HepG2 (cell line): ENCODE data around the gene NEK8. TPM values are rescaled to one million over a fixed set of nuclear protein-coding genes. Genes with fewer than 3 reads are reported as not detected.

Experiments used
- ARNT2 ChIP-seq: sonication (generic); formaldehyde crosslinking; IDR thresholded peaks from 2 replicates; pipeline ENCODE4 v1.8.0; 2022; ENCODE audit warnings: mild to moderate bottlenecking, low read depth, missing genetic modification reagents, moderate library complexity
- CREB1 ChIP-seq, 2 experiments: fragments of 450-650 bp in 1 of 2; IDR thresholded peaks; 2 replicates each; pipeline ENCODE4 v1.6.1; 2016 to 2017; ENCODE audit warnings: control low read depth in 1 of 2, mild to moderate bottlenecking in 1 of 2, missing compliant biosample characterization in 1 of 2, missing genetic modification characterization in 1 of 2
- GPN1 ChIP-seq: sonication (generic); formaldehyde crosslinking; IDR thresholded peaks from 2 replicates; pipeline ENCODE4 v1.5.1; 2020; ENCODE audit warnings: missing genetic modification reagents, borderline replicate concordance
- HMG20A ChIP-seq: IDR thresholded peaks from 2 replicates; pipeline ENCODE4 v1.6.1; 2016; ENCODE audit warnings: borderline replicate concordance
- NCOA2 ChIP-seq: sonication (generic); formaldehyde crosslinking; IDR thresholded peaks from 2 replicates; pipeline ENCODE4 v1.8.0; 2022; ENCODE audit warnings: inconsistent platforms
- PHB2 ChIP-seq: fragments of 450-650 bp; IDR thresholded peaks from 2 replicates; pipeline ENCODE4 v1.6.1; 2018; ENCODE audit not compliant: partially characterized antibody
- THAP11 ChIP-seq: IDR thresholded peaks from 2 replicates; pipeline ENCODE4 v1.6.1; 2016; ENCODE audit warnings: missing biosample characterization, missing genetic modification reagents
- TMF1 ChIP-seq: sonication (generic); formaldehyde crosslinking; IDR thresholded peaks from 2 replicates; pipeline ENCODE4 v1.8.1; 2022; ENCODE audit warnings: low read depth, missing genetic modification reagents
- ZBTB7B ChIP-seq: sonication (generic); formaldehyde crosslinking; IDR thresholded peaks from 2 replicates; pipeline ENCODE4 v1.4.0; 2020; ENCODE audit warnings: missing genetic modification reagents
- ZNF292 ChIP-seq: sonication (generic); formaldehyde crosslinking; IDR thresholded peaks from 2 replicates; pipeline ENCODE4 v1.8.1; 2022; ENCODE audit warnings: mild to moderate bottlenecking, low read depth, missing genetic modification reagents, borderline replicate concordance
- ZNF430 ChIP-seq: sonication (generic); formaldehyde crosslinking; IDR thresholded peaks from 2 replicates; pipeline ENCODE4 v1.9.0; 2021; ENCODE audit warnings: mild to moderate bottlenecking, missing genetic modification reagents
- ZNF773 ChIP-seq: sonication (generic); formaldehyde crosslinking; IDR thresholded peaks from 2 replicates; pipeline ENCODE4 v1.4.0; 2020; ENCODE audit warnings: missing genetic modification reagents, borderline replicate concordance
- ZNF780A ChIP-seq: sonication (generic); formaldehyde crosslinking; IDR thresholded peaks from 2 replicates; pipeline ENCODE4 v1.8.0; 2022; ENCODE audit warnings: mild to moderate bottlenecking, missing genetic modification reagents, moderate library complexity
- polyA plus RNA-seq, 8 experiments: library from polyadenylated mRNA; depleted of rRNA in 3 of 8; stranded (reverse) in 7 of 8; unstranded in 1 of 8; fragments of >200 nt; fragmentation: Illumina TruSeq in 4 of 8; extraction: Trizol in 4 of 8; gene quantifications; 2 replicates each; pipeline versions ENCODE4 v1.2.1 to v1.2.3, GENCODE V29; 2011 to 2016; ENCODE audit warnings: low read depth in 4 of 8, missing spikeins in 1 of 8, mixed read lengths in 1 of 8; ENCODE audit not compliant: insufficient read depth in 1 of 8
- total RNA-seq, 5 experiments: library from RNA; depleted of rRNA; stranded (reverse); fragments of >200 nt; fragmentation: Illumina TruSeq; extraction: Trizol; gene quantifications; 2 replicates each; pipeline ENCODE4 v1.2.3, GENCODE V29; 2016; ENCODE audit warnings: low read depth in 1 of 5
- TF ChIP-seq, protein P1 (sequence below), 2 experiments: sonication (generic) in 1 of 2; formaldehyde crosslinking in 1 of 2; IDR thresholded peaks; 2 replicates each; pipeline versions ENCODE4 v1.4.0 to v1.6.1; 2016 to 2020; ENCODE audit warnings: borderline replicate concordance in 1 of 2, low read depth in 1 of 2, mild to moderate bottlenecking in 1 of 2, missing genetic modification reagents in 1 of 2
- TF ChIP-seq, protein P2 (sequence below): sonication (generic); formaldehyde crosslinking; conservative IDR thresholded peaks from 2 replicates; pipeline ENCODE4 v1.8.1; 2023; ENCODE audit warnings: missing genetic modification reagents
- TF ChIP-seq, protein P3 (sequence below): IDR thresholded peaks from 2 replicates; pipeline ENCODE4 v1.6.1; 2016; ENCODE audit warnings: missing compliant biosample characterization, missing genetic modification reagents, borderline replicate concordance
- TF ChIP-seq, protein P4 (sequence below): sonication (generic); formaldehyde crosslinking; IDR thresholded peaks from 2 replicates; pipeline ENCODE4 v1.8.1; 2022; ENCODE audit warnings: low read depth, mild to moderate bottlenecking, missing genetic modification reagents
- TF ChIP-seq, protein P5 (sequence below): sonication (generic); formaldehyde crosslinking; IDR thresholded peaks from 2 replicates; pipeline ENCODE4 v1.8.1; 2023; ENCODE audit warnings: missing genetic modification reagents, mild to moderate bottlenecking, borderline replicate concordance

NEK8 gene
- total and polyA plus RNA-seq, 2 of the 13 experiments (the other 11 are each of a cell fraction or from before 2014, with no cell fraction given) = 5.8 to 13.5 TPM

DNA sequence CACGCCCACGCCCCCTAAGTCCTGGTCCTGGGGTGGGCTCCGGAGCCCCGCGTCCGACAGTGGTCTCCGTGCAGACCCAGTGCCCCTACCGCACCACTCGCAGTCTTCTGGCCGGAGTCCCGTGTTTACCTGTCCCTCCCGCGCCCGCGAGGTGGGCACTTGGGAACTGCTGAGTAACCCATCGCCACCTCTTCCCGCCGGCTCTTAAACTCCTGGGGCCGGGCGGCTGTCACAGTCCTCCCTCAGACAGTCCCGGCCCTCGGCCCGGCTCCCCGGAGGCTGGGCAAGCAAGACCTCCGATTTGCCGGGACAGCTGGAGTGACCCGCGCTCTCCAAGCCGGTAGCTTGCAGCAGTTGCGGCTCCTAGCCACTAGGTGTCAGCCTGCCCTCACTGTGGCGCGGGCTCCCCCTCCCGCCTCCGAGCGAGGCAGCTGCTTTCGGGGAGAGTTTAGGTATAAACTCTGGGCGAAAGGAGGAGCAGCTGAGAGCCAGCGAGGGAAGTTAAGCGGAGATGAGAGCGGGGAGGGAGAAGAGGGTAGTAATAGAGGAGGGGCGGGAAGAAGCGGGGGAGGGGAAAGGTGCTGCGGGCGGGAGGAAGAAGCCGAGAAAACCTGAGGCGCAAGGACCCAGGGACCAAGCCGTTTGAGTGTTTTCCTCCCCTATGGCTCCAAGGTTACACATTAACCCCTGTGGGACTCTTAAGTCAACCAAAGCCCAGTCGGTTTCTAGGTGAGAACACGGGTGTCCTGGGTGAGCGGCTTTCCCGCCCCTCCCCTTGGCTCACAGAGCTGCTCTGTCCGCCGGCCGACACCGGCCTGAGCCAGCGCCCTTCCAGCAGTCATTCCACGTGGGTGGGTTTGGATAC, 1.7 kb upstream of the NEK8 start (continued):
- TF ChIP-seq CREB1 (IDR thresholded peaks at IDR 0.05) (no peak), CREB1 (CRISPR knock-in tag; IDR thresholded peaks at IDR 0.05) (no peak), ZBTB7B (CRISPR knock-in tag) (peak; percentile 25), THAP11 (CRISPR knock-in tag) (peak; percentile 80), PHB2 (no peak), NCOA2 (CRISPR knock-in tag) (0 out of 2 replicates have a peak, but pooled peaks have one; percentile 22), GPN1 (CRISPR knock-in tag) (no peak), ZNF430 (CRISPR knock-in tag) (peak; percentile 34; the same call in 1 of the 2 replicates), ZNF780A (CRISPR knock-in tag) (no peak), TMF1 (no peak), ARNT2 (CRISPR knock-in tag) (peak; percentile 47; the same call in 1 of the 2 replicates), HMG20A (CRISPR knock-in tag) (no peak), ZNF292 (CRISPR knock-in tag) (no peak), ZNF773 (CRISPR knock-in tag) (no peak)
- TF ChIP-seq, protein P1, sequence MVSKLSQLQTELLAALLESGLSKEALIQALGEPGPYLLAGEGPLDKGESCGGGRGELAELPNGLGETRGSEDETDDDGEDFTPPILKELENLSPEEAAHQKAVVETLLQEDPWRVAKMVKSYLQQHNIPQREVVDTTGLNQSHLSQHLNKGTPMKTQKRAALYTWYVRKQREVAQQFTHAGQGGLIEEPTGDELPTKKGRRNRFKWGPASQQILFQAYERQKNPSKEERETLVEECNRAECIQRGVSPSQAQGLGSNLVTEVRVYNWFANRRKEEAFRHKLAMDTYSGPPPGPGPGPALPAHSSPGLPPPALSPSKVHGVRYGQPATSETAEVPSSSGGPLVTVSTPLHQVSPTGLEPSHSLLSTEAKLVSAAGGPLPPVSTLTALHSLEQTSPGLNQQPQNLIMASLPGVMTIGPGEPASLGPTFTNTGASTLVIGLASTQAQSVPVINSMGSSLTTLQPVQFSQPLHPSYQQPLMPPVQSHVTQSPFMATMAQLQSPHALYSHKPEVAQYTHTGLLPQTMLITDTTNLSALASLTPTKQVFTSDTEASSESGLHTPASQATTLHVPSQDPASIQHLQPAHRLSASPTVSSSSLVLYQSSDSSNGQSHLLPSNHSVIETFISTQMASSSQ (IDR thresholded peaks at IDR 0.05; ENCODE audit: low read depth) = peak; percentile 90
- TF ChIP-seq, protein P1 (CRISPR knock-in tag; IDR thresholded peaks at IDR 0.05; ENCODE audit: borderline replicate concordance) = peak; percentile 94
- TF ChIP-seq, protein P2, sequence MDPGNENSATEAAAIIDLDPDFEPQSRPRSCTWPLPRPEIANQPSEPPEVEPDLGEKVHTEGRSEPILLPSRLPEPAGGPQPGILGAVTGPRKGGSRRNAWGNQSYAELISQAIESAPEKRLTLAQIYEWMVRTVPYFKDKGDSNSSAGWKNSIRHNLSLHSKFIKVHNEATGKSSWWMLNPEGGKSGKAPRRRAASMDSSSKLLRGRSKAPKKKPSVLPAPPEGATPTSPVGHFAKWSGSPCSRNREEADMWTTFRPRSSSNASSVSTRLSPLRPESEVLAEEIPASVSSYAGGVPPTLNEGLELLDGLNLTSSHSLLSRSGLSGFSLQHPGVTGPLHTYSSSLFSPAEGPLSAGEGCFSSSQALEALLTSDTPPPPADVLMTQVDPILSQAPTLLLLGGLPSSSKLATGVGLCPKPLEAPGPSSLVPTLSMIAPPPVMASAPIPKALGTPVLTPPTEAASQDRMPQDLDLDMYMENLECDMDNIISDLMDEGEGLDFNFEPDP (CRISPR knock-in tag) = no peak
- TF ChIP-seq, protein P3, sequence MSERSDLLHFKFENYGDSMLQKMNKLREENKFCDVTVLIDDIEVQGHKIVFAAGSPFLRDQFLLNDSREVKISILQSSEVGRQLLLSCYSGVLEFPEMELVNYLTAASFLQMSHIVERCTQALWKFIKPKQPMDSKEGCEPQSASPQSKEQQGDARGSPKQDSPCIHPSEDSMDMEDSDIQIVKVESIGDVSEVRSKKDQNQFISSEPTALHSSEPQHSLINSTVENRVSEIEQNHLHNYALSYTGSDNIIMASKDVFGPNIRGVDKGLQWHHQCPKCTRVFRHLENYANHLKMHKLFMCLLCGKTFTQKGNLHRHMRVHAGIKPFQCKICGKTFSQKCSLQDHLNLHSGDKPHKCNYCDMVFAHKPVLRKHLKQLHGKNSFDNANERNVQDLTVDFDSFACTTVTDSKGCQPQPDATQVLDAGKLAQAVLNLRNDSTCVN (CRISPR knock-in tag) = no peak
- TF ChIP-seq, protein P4, sequence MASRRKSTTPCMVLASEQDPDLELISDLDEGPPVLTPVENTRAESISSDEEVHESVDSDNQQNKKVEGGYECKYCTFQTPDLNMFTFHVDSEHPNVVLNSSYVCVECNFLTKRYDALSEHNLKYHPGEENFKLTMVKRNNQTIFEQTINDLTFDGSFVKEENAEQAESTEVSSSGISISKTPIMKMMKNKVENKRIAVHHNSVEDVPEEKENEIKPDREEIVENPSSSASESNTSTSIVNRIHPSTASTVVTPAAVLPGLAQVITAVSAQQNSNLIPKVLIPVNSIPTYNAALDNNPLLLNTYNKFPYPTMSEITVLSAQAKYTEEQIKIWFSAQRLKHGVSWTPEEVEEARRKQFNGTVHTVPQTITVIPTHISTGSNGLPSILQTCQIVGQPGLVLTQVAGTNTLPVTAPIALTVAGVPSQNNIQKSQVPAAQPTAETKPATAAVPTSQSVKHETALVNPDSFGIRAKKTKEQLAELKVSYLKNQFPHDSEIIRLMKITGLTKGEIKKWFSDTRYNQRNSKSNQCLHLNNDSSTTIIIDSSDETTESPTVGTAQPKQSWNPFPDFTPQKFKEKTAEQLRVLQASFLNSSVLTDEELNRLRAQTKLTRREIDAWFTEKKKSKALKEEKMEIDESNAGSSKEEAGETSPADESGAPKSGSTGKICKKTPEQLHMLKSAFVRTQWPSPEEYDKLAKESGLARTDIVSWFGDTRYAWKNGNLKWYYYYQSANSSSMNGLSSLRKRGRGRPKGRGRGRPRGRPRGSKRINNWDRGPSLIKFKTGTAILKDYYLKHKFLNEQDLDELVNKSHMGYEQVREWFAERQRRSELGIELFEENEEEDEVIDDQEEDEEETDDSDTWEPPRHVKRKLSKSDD (CRISPR knock-in tag) = no peak
- TF ChIP-seq, protein P5, sequence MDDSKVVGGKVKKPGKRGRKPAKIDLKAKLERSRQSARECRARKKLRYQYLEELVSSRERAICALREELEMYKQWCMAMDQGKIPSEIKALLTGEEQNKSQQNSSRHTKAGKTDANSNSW (CRISPR knock-in tag) = no peak
